Adipocyte (in vitro differentiated cells): ENCODE results near the gene MINDY4.

ENCODE experiments used
- DNase-seq: peaks from one replicate; pipeline ENCODE4 v3.0.0-alpha.2; 2015; ENCODE audit warnings: low read depth
- H3K27me3 ChIP-seq: replicated peaks from 2 replicates; pipeline ENCODE4 v1.7.0; 2013; ENCODE audit warnings: mild to moderate bottlenecking, low read length, moderate library complexity; ENCODE audit not compliant: control insufficient read depth, insufficient read depth
- H3K36me3 ChIP-seq: 2 replicates; pipeline ENCODE4 v1.7.0; 2013; ENCODE audit warnings: low read length, mild to moderate bottlenecking, moderate library complexity; ENCODE audit not compliant: control insufficient read depth, insufficient read depth, severe bottlenecking
- H3K4me1 ChIP-seq: 2 replicates; pipeline ENCODE4 v1.7.0; 2013; ENCODE audit warnings: mild to moderate bottlenecking, low read length, moderate library complexity; ENCODE audit not compliant: control insufficient read depth, insufficient read depth
- H3K4me3 ChIP-seq: 2 replicates; pipeline ENCODE4 v1.7.0; 2013; ENCODE audit warnings: mild to moderate bottlenecking, low read length, moderate library complexity
- H3K9ac ChIP-seq: 2 replicates; pipeline ENCODE4 v1.7.0; 2013; ENCODE audit warnings: mild to moderate bottlenecking, low read length, moderate library complexity
- H3K9me3 ChIP-seq: 2 replicates; pipeline ENCODE4 v1.7.0; 2013; ENCODE audit warnings: mild to moderate bottlenecking, low read length, moderate library complexity; ENCODE audit not compliant: control insufficient read depth

Gene MINDY4

DNA sequence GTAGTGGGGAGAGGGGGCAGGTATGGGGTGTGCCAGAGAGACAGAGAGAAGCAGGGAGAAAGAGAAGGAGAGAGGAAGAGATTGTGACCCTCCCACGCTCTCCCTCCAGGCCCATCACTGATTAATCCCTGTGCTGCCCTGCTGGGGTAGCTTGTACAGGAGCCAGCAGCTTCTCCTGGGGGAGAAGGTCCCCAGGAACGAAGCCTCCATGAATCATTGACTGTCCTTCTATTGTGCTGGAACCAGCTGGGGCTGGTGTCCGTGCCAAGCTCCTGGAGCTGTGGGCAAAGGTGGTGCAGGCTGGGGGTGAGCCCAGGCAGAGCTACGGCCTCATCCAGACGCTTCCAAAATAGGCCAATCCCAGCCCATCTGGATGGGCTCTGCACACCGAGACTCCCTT, 161.3 kb downstream of the MINDY4 start:
- H3K9ac ChIP-seq: no peak overlapping the region
- DNase-seq: no peak
- H3K36me3 ChIP-seq: no peaks in the 10 kb centered on the region
- peaks cover 3% of the 10 kb centered on the region for H3K4me1 ChIP-seq
- H3K9me3 ChIP-seq: no peaks in the 10 kb centered on the region
- no peak overlapping the region for H3K4me3 ChIP-seq
- no peaks in the 10 kb centered on the region for H3K27me3 ChIP-seq

DNA sequence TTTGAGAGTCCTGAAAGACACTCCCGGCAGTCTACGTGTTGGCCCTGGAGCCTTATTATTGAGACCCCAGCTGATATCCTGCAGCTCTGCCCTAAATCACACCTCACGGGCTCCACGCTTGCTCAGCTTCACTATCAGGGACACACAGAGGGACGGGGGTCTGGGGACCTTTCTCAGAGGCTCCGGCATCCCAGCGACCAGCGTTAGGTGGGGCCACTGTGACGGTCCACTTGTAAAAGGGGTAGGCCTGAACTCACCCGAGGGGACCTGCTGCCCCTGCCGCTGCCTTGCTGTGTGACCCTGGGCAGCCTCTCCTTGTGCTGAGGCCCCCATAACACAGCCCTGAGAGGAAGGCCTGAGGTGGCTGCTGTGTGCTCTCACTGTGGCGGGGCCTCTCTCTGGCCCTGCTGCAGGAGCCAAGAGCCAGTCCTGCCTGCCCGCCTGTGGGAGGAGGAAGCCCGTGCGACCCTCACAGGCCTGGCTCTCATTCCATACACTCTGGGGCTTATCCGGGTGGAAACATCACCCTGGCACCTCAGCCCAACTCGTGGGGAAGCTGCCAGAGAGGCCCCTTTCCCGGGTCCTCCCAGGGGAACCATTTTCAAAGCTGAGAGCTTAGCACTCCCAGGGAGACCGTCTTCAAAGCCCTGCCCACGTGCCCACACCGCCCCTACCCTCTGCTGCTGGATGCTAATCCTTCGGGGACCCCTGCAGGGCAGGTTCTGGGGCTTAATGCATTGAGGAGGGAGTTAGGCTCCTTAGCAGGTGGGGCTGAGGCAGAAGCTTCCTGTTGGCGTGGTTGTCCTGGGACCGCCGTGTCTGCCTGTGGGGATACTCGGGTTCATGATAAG, 162.1 kb downstream of the MINDY4 start:
- H3K4me1 ChIP-seq: peaks cover 3% of the 10 kb centered on the region
- H3K9ac ChIP-seq: no peak overlapping the region
- H3K9me3 ChIP-seq: no peaks in the 10 kb centered on the region
- no peaks in the 10 kb centered on the region for H3K27me3 ChIP-seq
- no peak for DNase-seq
- no peak overlapping the region for H3K4me3 ChIP-seq
- H3K36me3 ChIP-seq: no peaks in the 10 kb centered on the region

DNA sequence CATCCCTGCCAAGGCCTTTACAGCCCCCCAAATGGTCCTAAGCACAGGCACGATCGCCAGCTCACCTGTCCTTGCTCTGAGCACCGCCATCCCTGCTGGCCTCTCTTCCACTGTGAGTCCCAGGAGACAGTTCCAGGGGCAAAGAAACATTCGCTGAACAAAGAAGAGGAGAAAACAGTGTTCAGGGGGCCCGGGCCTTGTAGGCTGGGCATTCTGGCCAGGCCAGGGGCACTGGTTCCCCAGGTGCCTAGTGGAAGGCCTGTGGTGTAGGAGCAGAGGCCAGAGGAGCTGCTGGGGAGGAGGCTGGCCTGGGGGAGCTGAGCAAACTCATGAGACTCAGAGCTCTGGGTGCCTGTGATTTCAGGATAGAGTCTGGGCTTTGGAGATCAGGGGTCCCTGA, 163.0 kb downstream of the MINDY4 start:
- no peaks in the 10 kb centered on the region for H3K27me3 ChIP-seq
- H3K4me3 ChIP-seq: no peak overlapping the region
- peaks cover 3% of the 10 kb centered on the region for H3K4me1 ChIP-seq
- no peak for DNase-seq
- no peaks in the 10 kb centered on the region for H3K9me3 ChIP-seq
- no peaks in the 10 kb centered on the region for H3K36me3 ChIP-seq
- no peak overlapping the region for H3K9ac ChIP-seq

DNA sequence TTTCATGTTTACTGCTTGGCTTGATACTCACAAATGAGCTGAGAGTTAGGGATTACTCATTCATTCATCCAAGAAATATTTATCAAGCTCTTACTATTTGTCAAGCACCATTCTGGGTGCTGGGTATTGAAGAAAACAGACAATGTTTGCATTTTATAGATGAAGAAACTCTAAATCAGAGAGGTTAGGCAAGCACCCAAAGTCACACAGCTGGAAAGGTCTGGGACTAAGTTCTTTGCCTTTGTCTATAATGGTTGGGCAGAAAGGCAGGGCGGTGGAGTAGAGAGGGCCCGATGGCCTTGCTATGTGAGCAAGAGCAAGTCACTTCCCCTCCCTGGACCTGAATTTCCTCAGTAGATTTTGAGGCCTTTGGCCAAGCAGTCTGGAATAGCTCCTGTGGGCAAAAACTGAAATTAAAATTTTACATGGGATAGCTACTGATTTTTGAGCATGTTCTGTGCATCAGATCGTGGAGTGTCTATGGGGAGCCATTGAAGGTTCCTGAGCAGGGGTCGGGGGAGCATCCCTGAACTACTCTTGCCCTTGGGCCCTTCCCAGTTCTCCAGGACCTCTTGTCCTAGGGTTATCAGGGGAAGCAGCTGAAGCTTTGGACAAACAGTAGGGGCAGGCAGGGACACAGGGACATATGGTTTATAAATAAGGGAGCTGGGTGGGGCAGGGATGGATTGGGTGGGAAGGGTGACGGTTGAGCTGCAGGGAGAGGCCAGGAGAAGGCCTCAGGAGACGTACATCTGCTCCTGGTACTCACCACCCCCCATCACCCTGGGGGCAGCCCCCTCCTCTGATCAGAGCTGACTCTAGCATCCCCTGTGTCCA, 163.7 kb downstream of the MINDY4 start:
- H3K9me3 ChIP-seq: no peaks in the 10 kb centered on the region
- no peak overlapping the region for H3K4me3 ChIP-seq
- DNase-seq: no peak
- no peaks in the 10 kb centered on the region for H3K36me3 ChIP-seq
- peaks cover 7% of the 10 kb centered on the region for H3K27me3 ChIP-seq
- no peak overlapping the region for H3K9ac ChIP-seq
- H3K4me1 ChIP-seq: peaks cover 3% of the 10 kb centered on the region

DNA sequence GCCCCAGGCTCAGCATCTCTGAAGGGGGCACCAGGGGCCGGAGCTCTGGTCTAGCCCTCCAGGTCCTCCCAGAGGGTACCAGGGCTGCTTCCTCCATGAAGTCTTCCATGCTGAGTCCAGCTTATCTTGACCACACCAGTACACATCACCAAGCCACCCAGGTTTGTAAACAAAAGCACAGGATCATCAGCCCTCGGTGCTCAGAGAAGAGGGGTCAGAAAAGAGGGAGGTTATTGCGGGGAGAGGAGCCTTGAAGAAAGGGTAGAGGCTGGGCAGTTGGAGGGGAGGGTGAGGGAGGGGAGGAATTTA, 164.3 kb downstream of the MINDY4 start:
- no peaks in the 10 kb centered on the region for H3K36me3 ChIP-seq
- peaks cover 11% of the 10 kb centered on the region for H3K27me3 ChIP-seq
- peaks cover 3% of the 10 kb centered on the region for H3K4me1 ChIP-seq
- H3K9me3 ChIP-seq: no peaks in the 10 kb centered on the region
- H3K9ac ChIP-seq: no peak overlapping the region
- DNase-seq: no peak
- H3K4me3 ChIP-seq: no peak overlapping the region

DNA sequence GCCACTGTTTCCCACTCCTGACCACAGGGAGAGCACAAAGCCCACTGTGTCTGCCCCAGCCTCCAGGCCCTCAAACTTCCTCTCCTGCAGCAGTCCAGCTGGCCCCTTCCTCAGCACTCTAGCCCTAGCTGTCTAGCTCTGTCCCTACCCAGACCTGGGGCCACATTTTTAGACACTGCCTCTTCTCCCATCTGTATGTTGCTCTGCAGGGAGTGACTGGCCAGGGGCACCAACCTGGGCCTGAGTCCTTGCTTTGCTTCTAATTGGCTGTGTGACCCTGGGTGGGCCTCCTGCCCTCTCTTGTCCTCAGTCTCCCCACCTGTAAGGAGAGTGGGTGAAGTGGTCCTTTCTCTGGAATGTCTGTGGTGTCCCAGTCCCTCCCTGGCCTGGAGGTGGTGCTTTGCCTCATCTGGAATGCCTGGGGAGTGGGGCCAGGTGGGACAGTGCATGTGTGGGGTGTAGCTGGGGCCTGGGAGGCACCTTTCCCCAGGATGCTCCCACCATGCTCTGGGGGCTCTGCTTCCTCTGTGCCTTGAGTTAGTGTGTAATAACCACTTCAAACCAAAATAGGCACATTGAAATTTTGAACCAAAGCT, 165.5 kb downstream of the MINDY4 start:
- no peak for DNase-seq
- no peak overlapping the region for H3K9ac ChIP-seq
- no peak overlapping the region for H3K4me3 ChIP-seq
- peaks cover 22% of the 10 kb centered on the region for H3K27me3 ChIP-seq
- H3K36me3 ChIP-seq: no peaks in the 10 kb centered on the region
- H3K9me3 ChIP-seq: no peaks in the 10 kb centered on the region
- H3K4me1 ChIP-seq: no peaks in the 10 kb centered on the region

DNA sequence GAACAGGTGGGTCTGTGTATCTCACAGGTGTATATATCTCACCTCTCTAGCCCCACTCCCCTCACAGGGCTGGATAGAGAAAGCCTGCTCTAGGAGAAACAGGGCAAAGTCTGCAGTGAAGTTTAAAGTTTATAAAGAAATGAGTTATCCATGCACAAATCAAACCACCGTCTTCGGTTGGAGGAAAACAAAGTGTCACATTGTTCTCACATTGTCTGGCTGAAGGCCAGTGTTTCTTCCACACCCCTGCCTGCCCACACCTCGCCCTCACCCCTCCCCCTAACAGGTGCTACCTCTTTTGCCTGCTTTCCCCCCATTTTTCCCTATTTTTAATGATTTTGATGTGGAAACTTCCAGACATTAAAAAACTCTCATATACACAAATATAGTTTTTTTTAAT, 166.2 kb downstream of the MINDY4 start:
- H3K4me3 ChIP-seq: no peak overlapping the region
- H3K27me3 ChIP-seq: peaks cover 28% of the 10 kb centered on the region
- no peaks in the 10 kb centered on the region for H3K4me1 ChIP-seq

DNA sequence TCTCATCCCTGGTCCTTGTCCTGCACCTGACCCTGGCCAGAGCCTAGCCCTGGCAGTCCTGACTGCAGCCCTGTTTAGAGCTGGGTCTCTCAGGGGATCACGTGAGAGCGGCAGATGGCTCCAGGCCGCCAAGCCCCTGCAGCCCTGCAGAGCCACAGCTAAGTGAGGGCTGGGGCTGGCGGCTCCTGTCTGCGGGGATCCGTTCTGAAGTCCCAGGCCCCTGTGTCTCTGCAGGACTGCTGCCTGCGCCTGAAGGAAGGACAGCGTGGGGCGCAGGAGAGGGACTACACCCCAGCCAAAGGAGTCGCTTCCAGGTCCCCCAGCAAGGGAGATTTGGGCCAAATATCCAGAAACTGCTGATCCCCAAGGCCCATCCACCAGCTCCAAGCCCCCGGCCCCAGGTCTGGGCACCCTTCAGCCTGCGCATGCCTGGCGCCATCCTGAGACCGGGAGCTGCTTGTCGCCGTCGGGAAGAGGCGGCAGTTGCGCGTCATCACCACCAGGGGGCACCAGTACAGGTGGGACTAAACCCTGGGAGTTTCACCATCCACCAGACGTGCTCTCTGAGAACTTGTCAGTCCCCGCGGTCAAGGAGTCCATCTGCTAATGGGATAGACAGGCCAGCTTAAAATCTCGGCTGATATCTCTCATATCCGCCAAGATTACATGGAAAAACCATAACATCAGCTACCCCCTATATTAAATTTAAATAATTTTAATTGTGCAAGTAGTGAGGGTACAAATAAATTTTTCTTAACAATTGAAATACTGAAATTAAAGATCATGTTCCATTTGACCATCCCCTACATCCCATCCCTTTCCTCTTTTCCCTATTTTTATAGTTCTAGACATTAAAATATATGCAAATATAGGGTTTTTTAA, 167.5 kb downstream of the MINDY4 start:
- Histone ChIP-seq H3K4me3 (peak overlapping the region; percentile 67), H3K36me3 (no peaks in the 10 kb centered on the region), H3K9me3 (peaks cover 8% of the 10 kb centered on the region), H3K9ac (peak overlapping the region; percentile 48), H3K4me1 (no peaks in the 10 kb centered on the region), H3K27me3 (peaks cover 30% of the 10 kb centered on the region)
- DNase-seq: peak; percentile 78

More for the DNA sequence above, 166.2 kb downstream of the MINDY4 start:
- DNase-seq: no peak
- no peaks in the 10 kb centered on the region for H3K9me3 ChIP-seq
- H3K36me3 ChIP-seq: no peaks in the 10 kb centered on the region
- no peak overlapping the region for H3K9ac ChIP-seq

DNA sequence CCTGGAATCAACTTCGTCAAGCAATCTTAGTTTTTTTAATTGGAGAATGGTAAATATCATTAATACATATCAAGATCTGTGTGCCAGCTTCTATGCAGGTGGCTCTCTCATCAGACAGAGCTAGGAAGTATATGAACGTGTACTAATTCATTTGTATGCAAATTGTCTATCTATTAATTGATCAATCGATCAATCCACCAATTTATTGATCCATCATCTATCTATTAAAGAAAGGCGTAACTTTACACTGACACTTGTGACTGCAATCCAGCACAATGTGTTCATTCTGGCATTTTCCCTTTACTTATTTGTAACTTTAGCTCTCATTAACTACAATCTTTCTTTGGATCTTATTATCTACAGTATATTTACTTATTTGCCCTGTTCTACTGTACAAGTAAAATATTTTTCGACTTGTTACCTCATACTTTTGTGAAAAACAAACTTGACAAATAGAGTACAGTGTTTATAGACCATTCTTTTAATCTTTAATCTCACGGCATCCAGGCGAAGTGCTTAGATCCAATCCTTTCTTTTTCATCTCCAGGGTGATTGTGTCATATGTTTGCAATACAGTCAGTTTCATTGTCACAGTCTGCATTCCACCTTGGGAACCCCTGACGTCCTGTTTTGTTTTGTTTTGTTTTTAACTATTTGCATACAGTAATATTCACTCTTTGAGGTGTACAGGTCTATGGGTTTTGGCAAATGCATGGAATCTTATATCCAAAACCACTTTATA, 170.5 kb downstream of the MINDY4 start:
- Histone ChIP-seq H3K9me3 (peaks cover 30% of the 10 kb centered on the region), H3K27me3 (peaks cover 30% of the 10 kb centered on the region), H3K4me3 (no peak overlapping the region), H3K9ac (no peak overlapping the region), H3K4me1 (no peaks in the 10 kb centered on the region), H3K36me3 (no peaks in the 10 kb centered on the region)
- DNase-seq: no peak
